Esophagus muscularis mucosa (tissue), 4 donors: ENCODE measurements around the gene ASB18.

ENCODE experiments used
- EP300 ChIP-seq: sonication (generic); formaldehyde crosslinking; IDR thresholded peaks from one replicate; pipeline ENCODE4 v1.6.1; 2017; ENCODE audit warnings: antibody characterized with exemption
- POLR2A ChIP-seq: fragments of 450-650 bp; IDR thresholded peaks from one replicate; pipeline ENCODE4 v1.6.1; 2017; ENCODE audit warnings: antibody characterized with exemption, moderate library complexity, mild to moderate bottlenecking, low read depth
- TF ChIP-seq, protein P1 (sequence below), 3 experiments: fragments of 200-600 bp in 2 of 3; fragments of 450-650 bp in 1 of 3; sonication (generic) in 2 of 3; IDR thresholded peaks; one replicate each; pipeline ENCODE4 v1.5.1; 2017 to 2019; ENCODE audit warnings: antibody characterized with exemption in 3 of 3, mild to moderate bottlenecking in 2 of 3, moderate library complexity in 1 of 3

DNA sequence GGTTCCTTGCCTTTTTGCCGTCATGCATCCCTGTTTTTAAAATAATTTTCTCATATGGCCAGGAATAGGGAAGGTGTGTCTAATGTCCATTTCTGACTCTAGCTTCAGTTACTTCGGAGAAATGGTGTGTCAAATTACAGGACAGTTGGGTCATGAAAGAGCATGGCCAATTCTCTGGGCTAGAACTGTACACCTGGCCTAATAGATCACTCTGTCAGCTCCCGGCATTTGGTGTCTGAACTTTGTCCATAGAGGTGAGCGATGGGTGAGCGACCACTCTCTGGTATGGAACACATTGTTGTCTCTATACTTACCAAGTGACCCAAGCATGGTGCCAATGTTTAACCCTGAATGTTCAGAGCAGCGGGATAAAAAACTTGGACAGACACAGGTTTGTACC is 38.3 kb upstream of the ASB18 start:
- TF ChIP-seq POLR2A (no peak), EP300 (no peak)
- TF ChIP-seq, protein P1, sequence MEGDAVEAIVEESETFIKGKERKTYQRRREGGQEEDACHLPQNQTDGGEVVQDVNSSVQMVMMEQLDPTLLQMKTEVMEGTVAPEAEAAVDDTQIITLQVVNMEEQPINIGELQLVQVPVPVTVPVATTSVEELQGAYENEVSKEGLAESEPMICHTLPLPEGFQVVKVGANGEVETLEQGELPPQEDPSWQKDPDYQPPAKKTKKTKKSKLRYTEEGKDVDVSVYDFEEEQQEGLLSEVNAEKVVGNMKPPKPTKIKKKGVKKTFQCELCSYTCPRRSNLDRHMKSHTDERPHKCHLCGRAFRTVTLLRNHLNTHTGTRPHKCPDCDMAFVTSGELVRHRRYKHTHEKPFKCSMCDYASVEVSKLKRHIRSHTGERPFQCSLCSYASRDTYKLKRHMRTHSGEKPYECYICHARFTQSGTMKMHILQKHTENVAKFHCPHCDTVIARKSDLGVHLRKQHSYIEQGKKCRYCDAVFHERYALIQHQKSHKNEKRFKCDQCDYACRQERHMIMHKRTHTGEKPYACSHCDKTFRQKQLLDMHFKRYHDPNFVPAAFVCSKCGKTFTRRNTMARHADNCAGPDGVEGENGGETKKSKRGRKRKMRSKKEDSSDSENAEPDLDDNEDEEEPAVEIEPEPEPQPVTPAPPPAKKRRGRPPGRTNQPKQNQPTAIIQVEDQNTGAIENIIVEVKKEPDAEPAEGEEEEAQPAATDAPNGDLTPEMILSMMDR (IDR thresholded peaks at IDR 0.05) = no peak
